WTC11 (cell line): ENCODE results near the gene AKAP7. TPM values are rescaled to one million over a fixed set of nuclear protein-coding genes. Genes with fewer than 3 reads are reported as not detected.

Experiments used
- ATAC-seq: fragments of 200-7000 bp; cut with Tn5 transposase; 2 replicates; pipeline ENCODE4 v1.10.0; 2021; ENCODE audit warnings: mild to moderate bottlenecking, moderate library complexity
- CTCF ChIA-PET: fragments of 300-600 bp; sonication (Branson Sonifier 250); formaldehyde crosslinking; loops from one replicate; lab custom pipeline; 2021; ENCODE audit warnings: antibody characterized with exemption; lab: Charles Lee
- POLR2A ChIA-PET: fragments of 350-600 bp; sonication (Branson Sonifier 250); formaldehyde crosslinking; loops from one replicate; lab custom pipeline; 2021; ENCODE audit warnings: antibody characterized with exemption; lab: Charles Lee
- DNase-seq: peaks from one replicate; pipeline ENCODE4 v3.0.0; 2021; ENCODE audit warnings: low spot score
- H3K27ac Mint-ChIP-seq: 2 replicates; pipeline ENCODE4 v1.8.0; 2021; ENCODE audit warnings: mixed read lengths
- H3K27me3 Mint-ChIP-seq: 2 replicates; pipeline ENCODE4 v1.8.0; 2021; ENCODE audit warnings: low read depth, mild to moderate bottlenecking, moderate library complexity, mixed read lengths
- H3K36me3 Mint-ChIP-seq: 2 replicates; pipeline ENCODE4 v1.8.0; 2021; ENCODE audit warnings: mixed read lengths
- H3K4me1 Mint-ChIP-seq: 2 replicates; pipeline ENCODE4 v1.8.0; 2022; ENCODE audit warnings: mixed read lengths
- H3K4me3 Mint-ChIP-seq: 2 replicates; pipeline ENCODE4 v1.8.0; 2021; ENCODE audit warnings: mild to moderate bottlenecking, moderate library complexity, mixed read lengths
- H3K9me3 Mint-ChIP-seq: 2 replicates; pipeline ENCODE4 v1.8.0; 2021; ENCODE audit warnings: mixed read lengths
- ATF1 ChIP-seq: sonication (generic); formaldehyde crosslinking; IDR thresholded peaks from 2 replicates; pipeline ENCODE4 v1.8.1; 2023; ENCODE audit warnings: mild to moderate bottlenecking, moderate library complexity, missing genetic modification reagents
- CREB1 ChIP-seq: sonication (generic); formaldehyde crosslinking; IDR thresholded peaks from 2 replicates; pipeline ENCODE4 v1.8.0; 2023; ENCODE audit warnings: mild to moderate bottlenecking, missing genetic modification reagents
- CREM ChIP-seq: sonication (generic); formaldehyde crosslinking; IDR thresholded peaks from 2 replicates; pipeline ENCODE4 v1.8.1; 2022; ENCODE audit warnings: mild to moderate bottlenecking, missing genetic modification reagents, moderate library complexity
- ESRRA ChIP-seq: sonication (generic); formaldehyde crosslinking; IDR thresholded peaks from 2 replicates; pipeline ENCODE4 v1.8.1; 2022; ENCODE audit warnings: mild to moderate bottlenecking, missing genetic modification reagents, borderline replicate concordance
- FOXK1 ChIP-seq: sonication (generic); formaldehyde crosslinking; IDR thresholded peaks from 2 replicates; pipeline ENCODE4 v1.8.0; 2022; ENCODE audit warnings: mild to moderate bottlenecking, moderate library complexity, missing genetic modification reagents
- GABPB1 ChIP-seq: sonication (generic); formaldehyde crosslinking; IDR thresholded peaks from 2 replicates; pipeline ENCODE4 v1.8.1; 2023; ENCODE audit warnings: mild to moderate bottlenecking, missing genetic modification reagents
- KAT7 ChIP-seq: sonication (generic); formaldehyde crosslinking; IDR thresholded peaks from 2 replicates; pipeline ENCODE4 v1.8.1; 2023; ENCODE audit warnings: missing genetic modification reagents, mild to moderate bottlenecking, borderline replicate concordance
- NFE2L1 ChIP-seq: sonication (generic); formaldehyde crosslinking; IDR thresholded peaks from 2 replicates; pipeline ENCODE4 v1.8.1; 2023; ENCODE audit warnings: missing genetic modification reagents
- NR1H2 ChIP-seq: sonication (generic); formaldehyde crosslinking; IDR thresholded peaks from 2 replicates; pipeline ENCODE4 v1.9.0; 2021; ENCODE audit warnings: mild to moderate bottlenecking, moderate library complexity, missing genetic modification reagents
- NR3C1 ChIP-seq: sonication (generic); formaldehyde crosslinking; conservative IDR thresholded peaks from 2 replicates; pipeline ENCODE4 v1.8.1; 2023; ENCODE audit warnings: low read depth, mild to moderate bottlenecking, missing genetic modification reagents
- OVOL2 ChIP-seq: fragments of 250-450 bp; sonication (Bioruptor Pico); IDR thresholded peaks from 2 replicates; pipeline ENCODE4 v1.9.0; 2021; ENCODE audit warnings: mild to moderate bottlenecking, borderline replicate concordance
- PRRX2 ChIP-seq: fragments of 250-450 bp; sonication (Bioruptor Pico); IDR thresholded peaks from 2 replicates; pipeline ENCODE4 v1.8.0; 2021; ENCODE audit warnings: mild to moderate bottlenecking
- ZBTB21 ChIP-seq: sonication (generic); formaldehyde crosslinking; IDR thresholded peaks from 2 replicates; pipeline ENCODE4 v1.8.1; 2023; ENCODE audit warnings: mild to moderate bottlenecking, missing genetic modification reagents, borderline replicate concordance
- total RNA-seq: library from RNA; stranded (reverse); gene quantifications from 3 replicates; pipeline ENCODE4 v1.2.3, GENCODE V29; 2021
- TF ChIP-seq, protein P1 (sequence below): sonication (generic); formaldehyde crosslinking; IDR thresholded peaks from 2 replicates; pipeline ENCODE4 v1.8.0; 2022; ENCODE audit warnings: mild to moderate bottlenecking, missing genetic modification reagents
- TF ChIP-seq, protein P2 (sequence below): fragments of 250-450 bp; sonication (Bioruptor Pico); IDR thresholded peaks from 2 replicates; pipeline ENCODE4 v1.9.0; 2021; ENCODE audit warnings: mild to moderate bottlenecking, borderline replicate concordance
- TF ChIP-seq, protein P3 (sequence below): sonication (generic); formaldehyde crosslinking; IDR thresholded peaks from 2 replicates; pipeline ENCODE4 v1.8.0; 2022; ENCODE audit warnings: missing genetic modification reagents
- TF ChIP-seq, protein P4 (sequence below): sonication (generic); formaldehyde crosslinking; IDR thresholded peaks from 2 replicates; pipeline ENCODE4 v1.8.0; 2022; ENCODE audit warnings: mild to moderate bottlenecking, missing genetic modification reagents

The AKAP7 gene
- total RNA-seq, 1 experiment from 2014 or later, result 10.9 TPM

DNA sequence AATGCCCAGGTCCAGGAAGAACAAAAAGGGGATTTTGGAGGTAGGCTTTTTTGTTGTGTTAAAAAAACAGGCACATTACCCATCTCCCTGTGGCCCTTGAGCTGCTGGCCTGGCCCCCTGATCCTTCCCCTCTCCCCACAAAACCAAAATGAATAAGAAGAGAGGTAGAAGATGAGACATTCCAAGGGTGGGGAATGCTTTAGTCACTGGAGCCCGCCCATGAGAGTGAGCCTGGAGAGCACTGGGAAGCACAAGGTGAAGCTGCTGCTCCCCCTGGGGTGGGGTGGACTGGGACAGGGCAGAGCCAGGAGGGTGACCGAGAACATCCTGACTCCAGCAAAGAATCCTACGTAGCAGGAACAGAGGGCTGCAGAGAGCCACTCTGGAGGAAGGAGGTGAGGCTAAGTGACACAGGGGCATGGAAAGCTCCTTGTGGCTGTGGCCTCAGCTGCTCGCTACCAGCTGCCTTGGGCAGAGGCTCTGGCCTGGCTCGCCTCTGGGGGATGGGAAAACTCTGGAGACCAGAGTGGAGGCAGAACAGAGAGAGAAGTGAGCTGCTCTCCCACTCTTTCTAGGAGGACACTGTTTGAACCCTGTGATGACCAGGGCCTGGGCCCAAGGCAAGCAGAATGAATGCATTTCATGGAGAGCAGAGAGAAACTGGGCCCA lies 48.3 kb downstream of the AKAP7 start:
- H3K4me3 Mint-ChIP-seq, result no peak overlapping the region

GRCh38 chr6:131191590-131191989 lies 56.3 kb downstream of the AKAP7 start:
- no peaks in the 10 kb centered on the region; the same call in 1 of the 2 replicates for H3K27me3 Mint-ChIP-seq

More for the DNA sequence above, 48.3 kb downstream of the AKAP7 start:
- DNase-seq, result peak; percentile 12
- peaks cover 11% of the 10 kb centered on the region for H3K9me3 Mint-ChIP-seq
- peaks cover 20% of the 10 kb centered on the region for H3K36me3 Mint-ChIP-seq
- peaks cover 16% of the 10 kb centered on the region for H3K4me1 Mint-ChIP-seq
- POLR2A ChIA-PET, result interaction anchor here (1.7 kb wide), 1 partner anchor 16 kb away, joined by 3 read pairs; no protein-coding TSS in a partner anchor
- ATAC-seq, result peak; percentile 78
- CTCF ChIA-PET, result interaction anchor here (0.7 to 2.5 kb wide), 15 partner anchors 10 to 445 kb away, joined by 3 to 14 read pairs (median 5); partner anchors contain the start of gene MED23
- TF ChIP-seq ESRRA (CRISPR knock-in tag) (0 out of 2 replicates have a peak, but pooled peaks have one; percentile 28), NFE2L1 (CRISPR knock-in tag) (no peak)
- peak overlapping the region; percentile 94; the same call in 1 of the 2 replicates for H3K27ac Mint-ChIP-seq
- H3K27me3 Mint-ChIP-seq, result no peaks in the 10 kb centered on the region

More at GRCh38 chr6:131191590-131191989, 56.3 kb downstream of the AKAP7 start:
- H3K9me3 Mint-ChIP-seq, result peaks cover 27% of the 10 kb centered on the region
- H3K36me3 Mint-ChIP-seq, result peaks cover 21% of the 10 kb centered on the region
- 0 out of 2 replicates have a peak, but pooled peaks cover 2% of the 10 kb centered on the region for H3K4me1 Mint-ChIP-seq
- no peak overlapping the region for H3K4me3 Mint-ChIP-seq
- no peak for TF ChIP-seq PRRX2
- no peak for TF ChIP-seq CREM (CRISPR knock-in tag)
- TF ChIP-seq, protein P1, sequence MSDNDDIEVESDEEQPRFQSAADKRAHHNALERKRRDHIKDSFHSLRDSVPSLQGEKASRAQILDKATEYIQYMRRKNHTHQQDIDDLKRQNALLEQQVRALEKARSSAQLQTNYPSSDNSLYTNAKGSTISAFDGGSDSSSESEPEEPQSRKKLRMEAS (CRISPR knock-in tag), result no peak
- TF ChIP-seq ESRRA (CRISPR knock-in tag), result no peak
- TF ChIP-seq GABPB1 (CRISPR knock-in tag), result no peak
- TF ChIP-seq FOXK1 (CRISPR knock-in tag), result no peak
- no peak for TF ChIP-seq NFE2L1 (CRISPR knock-in tag)
- no peak for TF ChIP-seq CREB1 (CRISPR knock-in tag)
- no peak for TF ChIP-seq OVOL2 (CRISPR knock-in tag)
- TF ChIP-seq, protein P2, sequence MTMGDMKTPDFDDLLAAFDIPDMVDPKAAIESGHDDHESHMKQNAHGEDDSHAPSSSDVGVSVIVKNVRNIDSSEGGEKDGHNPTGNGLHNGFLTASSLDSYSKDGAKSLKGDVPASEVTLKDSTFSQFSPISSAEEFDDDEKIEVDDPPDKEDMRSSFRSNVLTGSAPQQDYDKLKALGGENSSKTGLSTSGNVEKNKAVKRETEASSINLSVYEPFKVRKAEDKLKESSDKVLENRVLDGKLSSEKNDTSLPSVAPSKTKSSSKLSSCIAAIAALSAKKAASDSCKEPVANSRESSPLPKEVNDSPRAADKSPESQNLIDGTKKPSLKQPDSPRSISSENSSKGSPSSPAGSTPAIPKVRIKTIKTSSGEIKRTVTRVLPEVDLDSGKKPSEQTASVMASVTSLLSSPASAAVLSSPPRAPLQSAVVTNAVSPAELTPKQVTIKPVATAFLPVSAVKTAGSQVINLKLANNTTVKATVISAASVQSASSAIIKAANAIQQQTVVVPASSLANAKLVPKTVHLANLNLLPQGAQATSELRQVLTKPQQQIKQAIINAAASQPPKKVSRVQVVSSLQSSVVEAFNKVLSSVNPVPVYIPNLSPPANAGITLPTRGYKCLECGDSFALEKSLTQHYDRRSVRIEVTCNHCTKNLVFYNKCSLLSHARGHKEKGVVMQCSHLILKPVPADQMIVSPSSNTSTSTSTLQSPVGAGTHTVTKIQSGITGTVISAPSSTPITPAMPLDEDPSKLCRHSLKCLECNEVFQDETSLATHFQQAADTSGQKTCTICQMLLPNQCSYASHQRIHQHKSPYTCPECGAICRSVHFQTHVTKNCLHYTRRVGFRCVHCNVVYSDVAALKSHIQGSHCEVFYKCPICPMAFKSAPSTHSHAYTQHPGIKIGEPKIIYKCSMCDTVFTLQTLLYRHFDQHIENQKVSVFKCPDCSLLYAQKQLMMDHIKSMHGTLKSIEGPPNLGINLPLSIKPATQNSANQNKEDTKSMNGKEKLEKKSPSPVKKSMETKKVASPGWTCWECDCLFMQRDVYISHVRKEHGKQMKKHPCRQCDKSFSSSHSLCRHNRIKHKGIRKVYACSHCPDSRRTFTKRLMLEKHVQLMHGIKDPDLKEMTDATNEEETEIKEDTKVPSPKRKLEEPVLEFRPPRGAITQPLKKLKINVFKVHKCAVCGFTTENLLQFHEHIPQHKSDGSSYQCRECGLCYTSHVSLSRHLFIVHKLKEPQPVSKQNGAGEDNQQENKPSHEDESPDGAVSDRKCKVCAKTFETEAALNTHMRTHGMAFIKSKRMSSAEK (CRISPR knock-in tag), result no peak
- no peak for TF ChIP-seq ZBTB21
- TF ChIP-seq KAT7 (CRISPR knock-in tag), result no peak
- TF ChIP-seq, protein P3, sequence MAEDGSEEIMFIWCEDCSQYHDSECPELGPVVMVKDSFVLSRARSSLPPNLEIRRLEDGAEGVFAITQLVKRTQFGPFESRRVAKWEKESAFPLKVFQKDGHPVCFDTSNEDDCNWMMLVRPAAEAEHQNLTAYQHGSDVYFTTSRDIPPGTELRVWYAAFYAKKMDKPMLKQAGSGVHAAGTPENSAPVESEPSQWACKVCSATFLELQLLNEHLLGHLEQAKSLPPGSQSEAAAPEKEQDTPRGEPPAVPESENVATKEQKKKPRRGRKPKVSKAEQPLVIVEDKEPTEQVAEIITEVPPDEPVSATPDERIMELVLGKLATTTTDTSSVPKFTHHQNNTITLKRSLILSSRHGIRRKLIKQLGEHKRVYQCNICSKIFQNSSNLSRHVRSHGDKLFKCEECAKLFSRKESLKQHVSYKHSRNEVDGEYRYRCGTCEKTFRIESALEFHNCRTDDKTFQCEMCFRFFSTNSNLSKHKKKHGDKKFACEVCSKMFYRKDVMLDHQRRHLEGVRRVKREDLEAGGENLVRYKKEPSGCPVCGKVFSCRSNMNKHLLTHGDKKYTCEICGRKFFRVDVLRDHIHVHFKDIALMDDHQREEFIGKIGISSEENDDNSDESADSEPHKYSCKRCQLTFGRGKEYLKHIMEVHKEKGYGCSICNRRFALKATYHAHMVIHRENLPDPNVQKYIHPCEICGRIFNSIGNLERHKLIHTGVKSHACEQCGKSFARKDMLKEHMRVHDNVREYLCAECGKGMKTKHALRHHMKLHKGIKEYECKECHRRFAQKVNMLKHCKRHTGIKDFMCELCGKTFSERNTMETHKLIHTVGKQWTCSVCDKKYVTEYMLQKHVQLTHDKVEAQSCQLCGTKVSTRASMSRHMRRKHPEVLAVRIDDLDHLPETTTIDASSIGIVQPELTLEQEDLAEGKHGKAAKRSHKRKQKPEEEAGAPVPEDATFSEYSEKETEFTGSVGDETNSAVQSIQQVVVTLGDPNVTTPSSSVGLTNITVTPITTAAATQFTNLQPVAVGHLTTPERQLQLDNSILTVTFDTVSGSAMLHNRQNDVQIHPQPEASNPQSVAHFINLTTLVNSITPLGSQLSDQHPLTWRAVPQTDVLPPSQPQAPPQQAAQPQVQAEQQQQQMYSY (CRISPR knock-in tag), result no peak
- TF ChIP-seq NR1H2 (CRISPR knock-in tag), result no peak
- TF ChIP-seq NR3C1 (CRISPR knock-in tag), result no peak
- TF ChIP-seq, protein P4, sequence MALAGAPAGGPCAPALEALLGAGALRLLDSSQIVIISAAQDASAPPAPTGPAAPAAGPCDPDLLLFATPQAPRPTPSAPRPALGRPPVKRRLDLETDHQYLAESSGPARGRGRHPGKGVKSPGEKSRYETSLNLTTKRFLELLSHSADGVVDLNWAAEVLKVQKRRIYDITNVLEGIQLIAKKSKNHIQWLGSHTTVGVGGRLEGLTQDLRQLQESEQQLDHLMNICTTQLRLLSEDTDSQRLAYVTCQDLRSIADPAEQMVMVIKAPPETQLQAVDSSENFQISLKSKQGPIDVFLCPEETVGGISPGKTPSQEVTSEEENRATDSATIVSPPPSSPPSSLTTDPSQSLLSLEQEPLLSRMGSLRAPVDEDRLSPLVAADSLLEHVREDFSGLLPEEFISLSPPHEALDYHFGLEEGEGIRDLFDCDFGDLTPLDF (CRISPR knock-in tag), result no peak
- no peak for TF ChIP-seq ATF1 (CRISPR knock-in tag)
- CTCF ChIA-PET, result interaction anchor here (0.7 kb wide), 1 partner anchor 437 kb away, joined by 3 read pairs; no protein-coding TSS in a partner anchor
- DNase-seq, result no peak
- ATAC-seq, result no peak
- H3K27ac Mint-ChIP-seq, result no peak overlapping the region
- POLR2A ChIA-PET, result no interaction called here
